Muscle of leg (tissue), 11 donors: ENCODE data around the gene PBX4. TPM values are rescaled to one million over a fixed set of nuclear protein-coding genes. Genes with fewer than 3 reads are reported as not detected.

Experiments used
- DNase-seq: peaks from one replicate; pipeline ENCODE4 v3.0.0; 2013
- H3K27ac ChIP-seq: one replicate; pipeline ENCODE4 v1.5.1; 2013; ENCODE audit warnings: mild to moderate bottlenecking, low read length, control low read depth
- H3K27me3 ChIP-seq: one replicate; pipeline ENCODE4 v1.6.1; 2013; ENCODE audit warnings: low read length; ENCODE audit not compliant: control insufficient read depth, insufficient read depth
- H3K36me3 ChIP-seq: one replicate; pipeline ENCODE4 v1.6.1; 2013; ENCODE audit warnings: low read length; ENCODE audit not compliant: control insufficient read depth, insufficient read depth
- H3K4me1 ChIP-seq: one replicate; pipeline ENCODE4 v1.6.1; 2013; ENCODE audit warnings: low read length; ENCODE audit not compliant: control insufficient read depth, insufficient read depth
- H3K4me3 ChIP-seq: one replicate; pipeline ENCODE4 v1.5.1; 2013; ENCODE audit warnings: low read length, control low read depth
- H3K9me3 ChIP-seq: replicated peaks from 2 replicates; pipeline ENCODE4 v1.6.1; 2013; ENCODE audit warnings: low read depth, low read length; ENCODE audit not compliant: control insufficient read depth
- WGBS: methylation state at CpG from one replicate; pipeline ENCODE4 v1.1.5; 2013; ENCODE audit warnings: missing lambda C conversion rate; ENCODE audit not compliant: insufficient coverage; 5-methylcytosine and 5-hydroxymethylcytosine counted together
- polyA plus RNA-seq, 8 donors: library from polyadenylated mRNA; unstranded; fragments of 120-200 nt; gene quantifications; one replicate each; pipeline versions ENCODE4 v1.2.1 to v1.2.3, GENCODE V29; 2013; ENCODE audit warnings: inconsistent platforms in 1 of 8, low replicate concordance in 1 of 8; ENCODE audit not compliant: insufficient read length in 8 of 8, insufficient read depth in 1 of 8
- total RNA-seq: library from RNA; stranded (reverse); fragments of 120-200 nt; gene quantifications from one replicate; pipeline ENCODE4 v1.2.4, GENCODE V29; 2013

The PBX4 gene
- total and polyA plus RNA-seq, 9 donors: 1.5 to 3.1 (median 1.9) TPM

GRCh38 chr19:19541616-19542015, 76.9 kb downstream of the PBX4 start:
- Histone ChIP-seq H3K9me3 (no peaks in the 10 kb centered on the region), H3K36me3 (no peaks in the 10 kb centered on the region), H3K27me3 (peaks cover 58% of the 10 kb centered on the region), H3K4me1 (peaks cover 30% of the 10 kb centered on the region), H3K4me3 (no peak overlapping the region), H3K27ac (no peak overlapping the region)
- no peak for DNase-seq
- 82% methylated on average over 10 of the region's 16 CpGs for WGBS

DNA sequence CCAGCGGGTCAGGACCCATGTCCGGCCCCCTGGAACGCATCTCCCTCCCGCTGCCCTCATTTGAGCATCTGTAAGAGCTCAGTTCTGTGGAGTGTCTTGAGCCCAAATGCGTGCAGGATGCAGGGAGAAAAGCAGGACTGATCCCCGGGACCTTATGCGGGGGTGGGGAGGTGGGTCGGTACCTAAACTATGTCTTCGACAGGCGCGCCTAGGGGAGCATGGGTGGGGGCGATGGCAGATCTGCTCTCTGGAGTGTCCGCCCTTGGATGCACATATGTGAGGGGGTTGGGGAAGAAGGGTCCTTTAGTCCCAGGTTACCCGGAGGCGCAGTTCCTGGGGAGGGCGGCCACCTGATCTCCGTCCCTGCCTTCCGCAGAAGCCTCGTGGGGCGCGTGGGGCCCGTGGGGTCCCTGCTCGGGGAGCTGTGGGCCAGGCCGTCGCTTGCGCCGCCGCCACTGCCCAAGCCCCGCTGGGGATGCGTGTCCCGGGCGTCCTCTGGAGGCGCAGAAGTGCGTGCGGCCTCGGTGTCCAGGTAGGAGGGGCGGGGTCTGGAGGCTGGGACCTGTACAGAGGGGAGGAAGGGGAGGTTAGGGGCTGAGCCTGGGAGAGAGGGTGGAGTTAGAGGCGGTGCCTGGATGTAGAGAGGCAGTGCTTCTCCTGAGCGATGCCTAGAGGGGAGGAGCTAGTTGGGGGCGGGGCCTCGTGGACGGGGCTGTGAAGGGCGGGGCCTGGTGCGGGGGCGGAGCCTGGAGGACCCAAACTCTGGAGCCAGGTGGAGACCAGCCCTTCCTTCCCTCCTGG, 77.6 kb downstream of the PBX4 start:
- no peaks in the 10 kb centered on the region for H3K9me3 ChIP-seq
- peaks cover 58% of the 10 kb centered on the region for H3K27me3 ChIP-seq
- DNase-seq: peak; percentile 64
- H3K4me3 ChIP-seq: no peak overlapping the region
- no peaks in the 10 kb centered on the region for H3K36me3 ChIP-seq
- WGBS: 4% methylated on average over 27 of the region's 45 CpGs
- peaks cover 30% of the 10 kb centered on the region for H3K4me1 ChIP-seq
- no peak overlapping the region for H3K27ac ChIP-seq

DNA sequence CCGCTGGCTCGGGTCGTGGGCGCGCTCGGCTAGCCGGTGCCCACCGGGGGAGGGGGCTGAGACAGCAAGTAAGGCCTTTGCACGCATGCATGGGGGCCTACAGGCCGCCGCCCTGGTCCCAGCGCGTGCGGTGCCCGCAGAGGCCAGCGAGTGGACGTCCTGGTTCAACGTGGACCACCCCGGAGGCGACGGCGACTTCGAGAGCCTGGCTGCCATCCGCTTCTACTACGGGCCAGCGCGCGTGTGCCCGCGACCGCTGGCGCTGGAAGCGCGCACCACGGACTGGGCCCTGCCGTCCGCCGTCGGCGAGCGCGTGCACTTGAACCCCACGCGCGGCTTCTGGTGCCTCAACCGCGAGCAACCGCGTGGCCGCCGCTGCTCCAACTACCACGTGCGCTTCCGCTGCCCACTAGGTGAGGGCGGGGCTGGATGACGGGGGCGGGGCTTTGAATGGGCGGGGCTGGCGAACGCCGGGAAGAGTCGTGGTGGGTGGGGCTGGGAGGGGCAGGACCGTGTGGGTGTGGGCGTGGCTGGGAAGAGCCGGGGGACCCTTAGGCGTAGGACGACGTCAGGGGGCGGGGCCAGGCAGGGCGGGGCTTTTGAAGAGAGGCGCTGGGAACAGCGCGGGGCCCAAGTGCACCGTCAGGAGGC, 78.3 kb downstream of the PBX4 start:
- Histone ChIP-seq H3K36me3 (no peaks in the 10 kb centered on the region), H3K9me3 (no peaks in the 10 kb centered on the region), H3K27ac (no peak overlapping the region), H3K4me1 (peaks cover 30% of the 10 kb centered on the region), H3K27me3 (peaks cover 58% of the 10 kb centered on the region), H3K4me3 (no peak overlapping the region)
- peak; percentile 73 for DNase-seq
- WGBS: 7% methylated on average over 71 of the region's 74 CpGs

DNA sequence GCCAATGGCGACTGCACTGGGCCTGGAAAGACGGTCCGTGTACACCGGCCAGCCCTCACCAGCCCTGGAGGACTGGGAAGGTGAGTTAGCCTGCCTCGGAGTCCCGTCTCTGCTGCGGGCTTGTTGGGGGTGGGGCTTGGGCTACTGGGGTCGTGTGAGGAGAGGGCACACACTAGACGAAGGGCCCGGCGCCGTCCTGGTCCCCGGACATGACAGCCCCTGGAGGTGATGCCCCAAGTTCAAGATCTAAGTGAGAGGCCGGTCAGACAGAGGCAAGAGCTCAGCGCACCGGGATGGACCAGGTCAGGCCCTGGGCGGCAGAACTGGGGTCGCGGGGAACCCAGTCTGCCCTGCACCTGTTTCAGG, 78.8 kb downstream of the PBX4 start:
- Histone ChIP-seq H3K27me3 (peaks cover 58% of the 10 kb centered on the region), H3K9me3 (no peaks in the 10 kb centered on the region), H3K27ac (no peak overlapping the region), H3K4me1 (peaks cover 30% of the 10 kb centered on the region), H3K36me3 (no peaks in the 10 kb centered on the region), H3K4me3 (no peak overlapping the region)
- DNase-seq: no peak
- WGBS: 28% methylated on average over 18 of the region's 19 CpGs

DNA sequence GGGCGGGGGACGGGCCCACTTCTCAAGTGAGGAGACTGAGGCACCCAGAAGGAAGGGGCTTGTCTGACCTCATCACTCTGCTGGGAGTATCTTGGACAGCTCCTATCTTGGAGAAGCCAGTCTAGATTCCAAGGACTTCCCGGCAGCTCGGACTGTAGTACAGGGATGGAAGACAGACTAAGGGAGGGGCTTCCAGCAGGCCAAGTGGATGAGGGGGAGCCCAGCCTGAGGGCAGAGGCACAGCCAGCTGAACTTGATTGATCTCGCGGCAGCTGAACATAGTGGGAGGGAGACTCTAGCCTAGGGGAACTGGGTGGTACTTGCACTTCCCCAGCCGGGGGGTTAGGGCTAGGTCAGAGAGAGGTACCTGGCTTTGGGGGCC, 79.7 kb downstream of the PBX4 start:
- Histone ChIP-seq H3K27ac (no peak overlapping the region), H3K4me3 (no peak overlapping the region), H3K4me1 (peaks cover 30% of the 10 kb centered on the region), H3K9me3 (no peaks in the 10 kb centered on the region), H3K27me3 (peaks cover 58% of the 10 kb centered on the region), H3K36me3 (no peaks in the 10 kb centered on the region)
- peak; percentile 79 for DNase-seq
- 20% methylated on average over 7 of the region's 7 CpGs for WGBS

GRCh38 chr19:19538061-19538784, 80.3 kb downstream of the PBX4 start, which contains the start of gene CILP2:
TSS of gene CILP2 (plus strand) at chr19:19538265. CDS start at chr19:19538350, 85 bp downstream.
- peak; percentile 61 for DNase-seq
- Histone ChIP-seq H3K4me1 (peaks cover 30% of the 10 kb centered on the region), H3K36me3 (no peaks in the 10 kb centered on the region), H3K4me3 (peak within 1 kb of the TSS; percentile 1), H3K9me3 (no peaks in the 10 kb centered on the region), H3K27me3 (peaks cover 58% of the 10 kb centered on the region), H3K27ac (no peak within 1 kb of the TSS)
- 1% methylated on average over 53 of the region's 56 CpGs for WGBS

DNA sequence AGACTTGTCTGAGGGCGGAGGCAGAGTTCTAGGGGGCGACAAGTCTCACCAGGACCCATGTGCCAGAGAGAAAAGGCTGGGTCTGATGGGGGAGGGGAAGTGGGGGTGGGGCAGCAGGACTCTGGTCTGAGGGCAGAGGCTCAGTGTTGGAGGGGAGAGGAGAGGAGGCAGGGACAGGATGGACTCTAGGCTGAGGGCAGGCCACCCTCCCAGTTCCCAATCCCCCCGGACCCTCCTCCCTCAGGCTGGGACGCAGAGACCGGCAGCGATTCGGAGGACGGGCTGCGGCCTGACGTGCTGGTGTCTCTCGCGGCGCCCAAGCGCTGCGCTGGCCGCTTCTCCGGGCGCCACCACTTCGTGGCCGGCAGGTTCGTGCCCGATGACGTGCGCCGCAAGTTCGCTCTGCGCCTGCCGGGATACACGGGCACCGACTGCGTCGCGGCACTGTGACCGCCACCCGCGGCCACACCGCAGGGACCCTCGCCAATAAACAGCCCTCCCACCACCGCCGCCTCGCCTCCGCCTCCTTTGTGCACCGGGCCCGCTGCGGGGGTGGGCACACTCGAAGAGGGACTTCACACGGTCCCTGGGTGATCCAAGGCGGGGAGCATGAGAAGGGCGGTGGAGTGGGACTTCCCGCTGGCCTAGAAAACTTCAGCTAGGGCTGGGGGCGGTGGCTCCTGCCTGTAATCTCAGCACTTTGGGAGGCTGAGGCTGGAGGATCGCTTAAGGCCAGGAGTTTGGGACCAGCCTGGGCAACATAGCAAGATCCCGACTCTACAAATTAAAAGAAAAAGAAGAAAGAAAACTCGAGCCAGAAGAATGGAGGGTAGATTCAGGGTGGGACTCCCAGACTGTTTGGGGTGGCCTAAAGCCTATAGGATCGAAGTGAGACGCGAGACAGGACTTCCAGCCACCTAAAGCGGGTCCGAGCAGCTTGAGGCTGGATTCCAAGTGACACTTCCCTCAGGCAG, 81.1 kb downstream of the PBX4 start:
- Histone ChIP-seq H3K9me3 (no peaks in the 10 kb centered on the region), H3K27me3 (peaks cover 53% of the 10 kb centered on the region), H3K4me1 (peaks cover 32% of the 10 kb centered on the region), H3K36me3 (no peaks in the 10 kb centered on the region), H3K4me3 (no peak overlapping the region), H3K27ac (no peak overlapping the region)
- WGBS: 30% methylated on average over 44 of the region's 59 CpGs
- peak; percentile 21 for DNase-seq

DNA sequence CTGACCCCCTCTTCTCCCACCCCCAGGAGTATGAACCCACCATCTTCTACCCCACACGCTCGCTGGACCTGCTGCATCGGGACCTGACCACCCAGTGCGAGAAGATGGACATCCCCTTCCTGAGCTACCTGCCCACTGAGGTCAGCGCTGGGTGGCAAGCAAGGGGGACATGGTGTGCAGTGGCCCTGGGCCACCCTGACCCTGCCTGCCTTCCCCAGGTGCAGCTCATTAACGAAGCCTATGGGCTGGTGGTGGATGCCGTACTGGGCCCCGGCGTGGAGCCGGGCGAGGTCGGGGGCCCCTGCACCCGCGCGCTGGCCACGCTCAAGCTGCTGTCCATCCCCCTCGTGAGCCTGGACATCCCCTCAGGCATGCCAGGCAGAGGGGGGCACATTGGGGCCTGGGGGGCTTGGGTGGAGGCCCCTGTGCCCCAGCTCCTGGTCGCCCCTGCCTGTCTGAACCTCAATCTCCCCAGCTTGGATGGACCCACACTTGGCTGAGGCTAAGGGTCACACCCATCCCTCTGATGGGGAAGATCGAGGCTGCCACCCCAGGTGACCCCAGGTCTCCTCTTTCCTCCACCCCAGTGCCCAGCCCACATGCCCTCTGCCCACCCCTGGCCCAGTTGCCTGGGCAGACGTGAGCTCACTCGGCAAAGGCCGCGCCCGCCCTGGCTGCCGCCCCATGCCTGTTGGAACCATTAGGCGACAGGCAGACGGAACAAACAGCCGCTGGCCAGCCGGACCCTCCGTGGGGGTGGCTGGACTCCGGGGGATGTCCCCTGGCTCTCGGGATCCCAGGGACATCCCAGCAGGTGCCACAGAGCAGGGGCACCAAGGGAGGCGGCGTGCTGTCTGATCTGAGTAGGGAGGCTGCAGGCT, 82.9 kb downstream of the PBX4 start:
- peak; percentile 18 for DNase-seq
- peaks cover 35% of the 10 kb centered on the region for H3K27me3 ChIP-seq
- WGBS: 80% methylated on average over 31 of the region's 34 CpGs

More for the DNA sequence above, 82.9 kb downstream of the PBX4 start:
- Histone ChIP-seq H3K36me3 (peaks cover 9% of the 10 kb centered on the region), H3K9me3 (no peaks in the 10 kb centered on the region), H3K27ac (no peak overlapping the region), H3K4me1 (peaks cover 22% of the 10 kb centered on the region), H3K4me3 (no peak overlapping the region)
